Endothelial cell (in vitro differentiated cells): ENCODE results near the gene DND1. TPM values are rescaled to one million over a fixed set of nuclear protein-coding genes. Genes with fewer than 3 reads are reported as not detected.
"Not testable (repeated sequence)": the region's sequence is repeated elsewhere in the genome, so short reads cannot be mapped to it uniquely, and the experiment has no call there.

Source experiments
- DNase-seq: peaks from one replicate; pipeline ENCODE4 v3.0.0; 2021; ENCODE audit warnings: low spot score
- H3K27ac Mint-ChIP-seq: one replicate; pipeline ENCODE4 v1.8.0; 2021; ENCODE audit warnings: mixed read lengths, inconsistent platforms; ENCODE audit not compliant: unreplicated experiment
- H3K27me3 Mint-ChIP-seq: one replicate; pipeline ENCODE4 v1.8.0; 2021; ENCODE audit warnings: mild to moderate bottlenecking, moderate library complexity, mixed read lengths, inconsistent platforms; ENCODE audit not compliant: unreplicated experiment
- H3K36me3 Mint-ChIP-seq: one replicate; pipeline ENCODE4 v1.8.0; 2021; ENCODE audit warnings: mild to moderate bottlenecking, low read depth, mixed read lengths, inconsistent platforms; ENCODE audit not compliant: unreplicated experiment
- H3K4me1 Mint-ChIP-seq: one replicate; pipeline ENCODE4 v1.8.0; 2021; ENCODE audit warnings: mild to moderate bottlenecking, mixed read lengths, inconsistent platforms; ENCODE audit not compliant: unreplicated experiment
- H3K4me3 Mint-ChIP-seq: one replicate; pipeline ENCODE4 v1.8.0; 2021; ENCODE audit warnings: mild to moderate bottlenecking, mixed read lengths, inconsistent platforms; ENCODE audit not compliant: unreplicated experiment
- H3K9me3 Mint-ChIP-seq: one replicate; pipeline ENCODE4 v1.8.0; 2021; ENCODE audit warnings: mixed read lengths, inconsistent platforms; ENCODE audit not compliant: unreplicated experiment
- total RNA-seq: library from RNA; stranded (reverse); fragmentation: NEBNext Ultra II Directional; extraction: Animal tissue kit (Norgen Biotek cat#: 25700); gene quantifications from one replicate; pipeline ENCODE4 v1.2.1, GENCODE V29; 2021; ENCODE audit not compliant: unreplicated experiment
- TF ChIP-seq, protein P1 (sequence below): fragments of 200-600 bp; sonication (generic); IDR thresholded peaks from one replicate; pipeline ENCODE4 v1.5.0; 2021; ENCODE audit warnings: antibody characterized with exemption; ENCODE audit not compliant: unreplicated experiment

The DND1 gene
- total RNA-seq, 1 donor from 2014 or later = 1.8 TPM

DNA sequence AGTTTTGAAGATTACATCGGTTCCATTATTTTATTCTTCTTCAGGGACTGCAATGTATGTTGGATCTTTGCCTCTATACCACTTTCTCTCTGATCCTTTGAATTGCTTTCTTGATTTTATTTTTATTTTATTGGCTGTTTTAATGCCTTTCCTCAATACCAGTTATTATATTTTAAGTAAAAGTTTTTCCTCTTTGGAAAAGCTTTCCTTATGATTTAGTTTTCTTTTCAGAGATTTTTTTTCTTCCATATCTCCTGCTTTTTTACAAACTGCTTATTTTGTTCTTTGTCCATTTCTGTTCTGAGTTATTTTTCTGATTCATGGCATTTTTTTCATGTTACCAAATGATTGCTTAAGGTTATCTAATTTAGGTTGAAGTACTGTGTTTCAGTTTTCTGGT, 38.4 kb upstream of the DND1 start:
- Mint-ChIP-seq H3K27me3 (peaks cover 10% of the 10 kb centered on the region), H3K4me1 (peaks cover 6% of the 10 kb centered on the region), H3K9me3 (no peaks in the 10 kb centered on the region), H3K36me3 (peaks cover 5% of the 10 kb centered on the region), H3K27ac (no peak overlapping the region), H3K4me3 (no peak overlapping the region)
- TF ChIP-seq, protein P1, sequence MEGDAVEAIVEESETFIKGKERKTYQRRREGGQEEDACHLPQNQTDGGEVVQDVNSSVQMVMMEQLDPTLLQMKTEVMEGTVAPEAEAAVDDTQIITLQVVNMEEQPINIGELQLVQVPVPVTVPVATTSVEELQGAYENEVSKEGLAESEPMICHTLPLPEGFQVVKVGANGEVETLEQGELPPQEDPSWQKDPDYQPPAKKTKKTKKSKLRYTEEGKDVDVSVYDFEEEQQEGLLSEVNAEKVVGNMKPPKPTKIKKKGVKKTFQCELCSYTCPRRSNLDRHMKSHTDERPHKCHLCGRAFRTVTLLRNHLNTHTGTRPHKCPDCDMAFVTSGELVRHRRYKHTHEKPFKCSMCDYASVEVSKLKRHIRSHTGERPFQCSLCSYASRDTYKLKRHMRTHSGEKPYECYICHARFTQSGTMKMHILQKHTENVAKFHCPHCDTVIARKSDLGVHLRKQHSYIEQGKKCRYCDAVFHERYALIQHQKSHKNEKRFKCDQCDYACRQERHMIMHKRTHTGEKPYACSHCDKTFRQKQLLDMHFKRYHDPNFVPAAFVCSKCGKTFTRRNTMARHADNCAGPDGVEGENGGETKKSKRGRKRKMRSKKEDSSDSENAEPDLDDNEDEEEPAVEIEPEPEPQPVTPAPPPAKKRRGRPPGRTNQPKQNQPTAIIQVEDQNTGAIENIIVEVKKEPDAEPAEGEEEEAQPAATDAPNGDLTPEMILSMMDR = no peak
- no peak for DNase-seq

DNA sequence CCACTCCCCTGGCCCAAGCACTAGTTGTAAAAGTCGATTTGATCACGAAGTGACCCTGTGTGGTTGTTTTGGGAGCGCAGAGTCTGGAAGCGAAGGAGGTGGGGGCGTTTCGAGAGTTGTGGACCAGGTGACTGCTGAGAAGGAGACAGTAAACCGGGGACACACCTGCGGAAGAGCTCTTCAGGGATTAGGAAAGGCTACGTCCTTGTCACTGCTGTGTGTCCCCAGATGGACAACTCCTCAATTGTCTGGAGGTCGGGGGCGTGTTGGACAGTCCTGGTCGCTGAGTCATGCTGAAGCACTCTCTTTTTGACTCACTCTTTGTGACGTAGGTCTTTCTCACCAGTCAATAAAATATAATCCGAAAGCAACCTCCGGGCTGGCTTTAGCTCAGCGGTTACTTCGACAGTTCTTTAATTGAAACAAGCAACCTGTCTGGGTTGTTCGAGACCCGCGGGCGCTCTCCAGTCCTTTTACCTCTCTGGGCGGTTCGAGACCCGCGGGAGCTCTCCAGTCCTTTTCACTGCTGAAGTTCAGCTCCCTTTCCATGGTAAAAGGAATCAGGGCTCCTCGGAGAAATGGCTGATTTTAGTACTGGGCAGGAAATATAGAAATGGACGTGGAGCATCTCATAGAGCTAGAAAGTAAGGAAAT, 37.6 kb upstream of the DND1 start:
- peaks cover 6% of the 10 kb centered on the region for H3K4me1 Mint-ChIP-seq
- peaks cover 10% of the 10 kb centered on the region for H3K27me3 Mint-ChIP-seq
- H3K4me3 Mint-ChIP-seq = peak overlapping the region; percentile 93
- DNase-seq = peak; percentile 77
- peaks cover 11% of the 10 kb centered on the region for H3K36me3 Mint-ChIP-seq
- TF ChIP-seq, protein P1 = no peak
- H3K27ac Mint-ChIP-seq = peak overlapping the region; percentile 87
- H3K9me3 Mint-ChIP-seq = no peaks in the 10 kb centered on the region

DNA sequence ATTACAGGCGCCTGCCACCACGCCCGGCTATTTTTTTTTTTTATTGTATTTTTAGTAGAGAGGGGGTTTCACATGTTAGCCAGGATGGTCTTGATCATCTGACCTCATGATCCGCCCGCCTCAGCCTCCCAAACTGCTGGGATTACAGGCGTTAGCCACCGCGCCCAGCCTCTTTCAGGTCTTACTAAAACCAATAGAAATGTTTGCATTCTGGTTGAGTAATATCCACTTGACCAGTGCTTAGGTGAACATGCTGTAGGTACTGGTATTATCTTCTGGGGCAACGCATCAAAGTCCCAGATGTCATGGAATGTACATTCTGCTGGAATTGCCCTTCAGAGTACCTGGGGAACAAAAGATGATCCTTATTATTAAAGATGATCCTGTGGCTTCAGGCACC, 35.4 kb upstream of the DND1 start:
- H3K4me1 Mint-ChIP-seq, H3K27ac Mint-ChIP-seq, DNase-seq, H3K4me3 Mint-ChIP-seq, H3K27me3 Mint-ChIP-seq, H3K9me3 Mint-ChIP-seq: not testable (repeated sequence)
- peaks cover 27% of the 10 kb centered on the region for H3K36me3 Mint-ChIP-seq

DNA sequence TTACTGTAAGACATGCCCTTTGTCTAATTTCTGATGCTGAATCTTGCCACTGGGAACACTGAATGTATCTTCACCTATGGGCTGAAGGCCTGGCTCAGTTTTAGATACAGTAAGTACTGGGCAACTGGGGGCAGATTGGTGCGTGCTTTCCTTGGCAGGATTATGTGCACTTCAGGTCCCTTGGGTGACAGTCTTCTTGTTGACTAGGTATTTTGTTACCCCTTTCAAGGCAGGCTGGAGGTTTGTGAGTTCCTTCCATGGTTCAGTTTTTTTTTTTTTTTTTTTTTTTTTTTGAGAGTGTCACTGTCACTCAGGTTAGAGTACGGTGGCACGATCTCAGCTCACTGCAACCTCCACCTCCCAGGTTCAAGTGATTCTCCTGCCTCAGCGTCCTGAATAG, 34.4 kb upstream of the DND1 start:
- no peak for DNase-seq
- Mint-ChIP-seq H3K27ac (no peak overlapping the region), H3K4me3 (no peak overlapping the region), H3K4me1 (peaks cover 6% of the 10 kb centered on the region), H3K27me3 (peaks cover 12% of the 10 kb centered on the region), H3K9me3 (no peaks in the 10 kb centered on the region), H3K36me3 (peaks cover 32% of the 10 kb centered on the region)
- TF ChIP-seq, protein P1 = no peak

DNA sequence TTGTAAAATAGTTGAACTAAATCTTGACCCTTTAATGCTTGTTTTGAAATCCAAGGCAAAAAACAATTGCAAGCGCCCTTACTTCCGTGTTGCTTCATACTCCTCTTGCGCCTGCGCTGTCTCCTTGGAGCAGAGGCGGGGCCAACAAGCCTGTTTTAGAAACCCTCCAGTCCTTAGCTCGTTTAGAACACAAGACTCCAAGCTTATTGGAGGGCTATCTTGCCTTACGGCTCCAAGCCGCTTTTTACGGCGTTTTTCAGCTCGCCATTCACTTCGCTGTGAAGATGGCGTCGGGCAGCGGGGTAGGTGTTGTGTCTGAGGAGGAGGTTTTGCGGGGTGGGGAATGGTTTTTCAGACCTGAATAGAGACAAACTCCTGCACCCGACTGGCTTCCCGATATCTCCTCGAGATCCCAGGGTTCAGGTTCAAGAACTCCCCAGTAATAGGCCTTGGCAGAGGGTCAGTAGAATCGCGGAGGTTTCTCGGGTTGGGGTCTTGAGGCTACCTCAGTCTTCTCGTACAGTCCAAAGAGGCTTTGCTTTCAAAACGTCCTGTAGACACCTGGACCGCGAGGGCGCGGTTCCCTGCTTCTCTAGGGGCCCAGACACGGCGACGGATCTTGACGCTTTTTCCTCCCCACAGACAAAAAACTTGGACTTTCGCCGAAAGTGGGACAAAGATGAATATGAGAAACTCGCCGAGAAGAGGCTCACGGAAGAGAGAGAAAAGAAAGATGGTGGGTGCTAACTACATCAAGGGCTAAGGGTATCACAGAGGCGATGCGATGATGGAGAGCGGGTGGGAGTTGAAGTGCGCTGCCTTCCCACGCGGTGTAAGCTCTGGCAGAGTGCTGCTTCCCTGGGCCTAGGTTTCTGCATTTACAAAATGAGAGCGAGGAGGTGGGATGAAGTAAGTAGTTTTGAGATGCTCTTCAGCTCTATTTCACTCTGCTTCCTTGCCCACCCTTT, 27.1 kb upstream of the DND1 start, which contains the start of gene ZMAT2:
Gene ZMAT2 (plus strand): TSS at position 271 of the 968 bp plus-strand sequence. CDS start 14 bp downstream, at position 285.
- Mint-ChIP-seq H3K4me1 (peaks cover 11% of the 10 kb centered on the region), H3K4me3 (peak within 1 kb of the TSS; percentile 96), H3K9me3 (no peaks in the 10 kb centered on the region), H3K27me3 (peaks cover 11% of the 10 kb centered on the region), H3K27ac (peak within 1 kb of the TSS; percentile 71), H3K36me3 (peaks cover 59% of the 10 kb centered on the region)
- peak; percentile 83 for DNase-seq
- TF ChIP-seq, protein P1 = no peak
